ENCODE results near the gene PCCA.

DNA sequence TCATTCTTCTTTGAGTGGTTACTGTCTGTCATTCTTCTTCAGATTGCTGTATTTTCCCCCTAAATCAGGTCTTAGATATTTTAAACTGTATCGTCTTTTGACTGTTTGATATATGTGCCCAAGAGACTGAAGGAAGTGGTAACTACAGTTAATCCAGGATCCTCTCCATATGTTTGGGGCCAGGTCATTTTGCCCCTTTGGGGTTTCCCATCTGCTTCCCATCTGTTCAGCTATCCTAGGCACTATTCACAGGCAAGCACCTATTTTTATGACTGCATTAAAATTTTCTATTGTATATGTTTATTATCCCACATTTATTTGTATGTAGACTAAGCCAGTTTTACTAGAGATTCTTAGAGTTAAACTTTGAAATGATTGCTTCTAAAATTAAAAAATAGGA lies 244.2 kb downstream of the PCCA start:
- TF ChIP-seq, protein P1, sequence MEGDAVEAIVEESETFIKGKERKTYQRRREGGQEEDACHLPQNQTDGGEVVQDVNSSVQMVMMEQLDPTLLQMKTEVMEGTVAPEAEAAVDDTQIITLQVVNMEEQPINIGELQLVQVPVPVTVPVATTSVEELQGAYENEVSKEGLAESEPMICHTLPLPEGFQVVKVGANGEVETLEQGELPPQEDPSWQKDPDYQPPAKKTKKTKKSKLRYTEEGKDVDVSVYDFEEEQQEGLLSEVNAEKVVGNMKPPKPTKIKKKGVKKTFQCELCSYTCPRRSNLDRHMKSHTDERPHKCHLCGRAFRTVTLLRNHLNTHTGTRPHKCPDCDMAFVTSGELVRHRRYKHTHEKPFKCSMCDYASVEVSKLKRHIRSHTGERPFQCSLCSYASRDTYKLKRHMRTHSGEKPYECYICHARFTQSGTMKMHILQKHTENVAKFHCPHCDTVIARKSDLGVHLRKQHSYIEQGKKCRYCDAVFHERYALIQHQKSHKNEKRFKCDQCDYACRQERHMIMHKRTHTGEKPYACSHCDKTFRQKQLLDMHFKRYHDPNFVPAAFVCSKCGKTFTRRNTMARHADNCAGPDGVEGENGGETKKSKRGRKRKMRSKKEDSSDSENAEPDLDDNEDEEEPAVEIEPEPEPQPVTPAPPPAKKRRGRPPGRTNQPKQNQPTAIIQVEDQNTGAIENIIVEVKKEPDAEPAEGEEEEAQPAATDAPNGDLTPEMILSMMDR (IDR thresholded peaks at IDR 0.05) = no peak
- TF ChIP-seq POLR2AphosphoS5 (IDR thresholded peaks at IDR 0.05) = no peak
- TF ChIP-seq POLR2A (IDR thresholded peaks at IDR 0.05) = no peak
